SK-N-SH treated with all-trans-retinoic acid at 6 μM for 48 hours (cell line): ENCODE results near the gene PTPRG.

Experiments
- ARNTL ChIP-seq: fragments of 450-650 bp; formaldehyde crosslinking; IDR thresholded peaks from 2 replicates; pipeline ENCODE4 v1.5.0; 2020; ENCODE audit warnings: low read depth, mild to moderate bottlenecking, moderate library complexity, borderline replicate concordance
- CSRNP3 ChIP-seq: fragments of 250-450 bp; sonication (Bioruptor Pico); IDR thresholded peaks from 2 replicates; pipeline ENCODE4 v1.5.1; 2021; ENCODE audit warnings: mild to moderate bottlenecking, moderate library complexity
- ESRRG ChIP-seq: fragments of 250-450 bp; sonication (Bioruptor Pico); IDR thresholded peaks from 2 replicates; pipeline ENCODE4 v1.6.1; 2021; ENCODE audit warnings: mild to moderate bottlenecking
- GLIS3 ChIP-seq: fragments of 250-450 bp; sonication (Bioruptor Pico); IDR thresholded peaks from 2 replicates; pipeline ENCODE4 v1.5.0; 2020; ENCODE audit warnings: mild to moderate bottlenecking, moderate library complexity
- OSR1 ChIP-seq: fragments of 250-450 bp; sonication (Bioruptor Pico); IDR thresholded peaks from 2 replicates; pipeline ENCODE4 v1.8.0; 2022; ENCODE audit warnings: moderate library complexity, mild to moderate bottlenecking, inconsistent platforms
- PATZ1 ChIP-seq: fragments of 250-450 bp; sonication (Bioruptor Pico); IDR thresholded peaks from 2 replicates; pipeline ENCODE4 v1.8.0; 2020; ENCODE audit warnings: mild to moderate bottlenecking, moderate library complexity, borderline replicate concordance
- SNAI2 ChIP-seq: fragments of 250-450 bp; sonication (Bioruptor Pico); IDR thresholded peaks from 2 replicates; pipeline ENCODE4 v1.5.0; 2020; ENCODE audit warnings: mild to moderate bottlenecking, moderate library complexity
- TOX ChIP-seq: fragments of 250-450 bp; sonication (Bioruptor Pico); IDR thresholded peaks from 2 replicates; pipeline ENCODE4 v1.8.0; 2021; ENCODE audit warnings: mild to moderate bottlenecking, moderate library complexity, borderline replicate concordance
- TSHZ2 ChIP-seq: fragments of 250-450 bp; sonication (Bioruptor Pico); IDR thresholded peaks from 2 replicates; pipeline ENCODE4 v1.5.0; 2020; ENCODE audit warnings: mild to moderate bottlenecking, moderate library complexity
- ZNF70 ChIP-seq: fragments of 450-650 bp; formaldehyde crosslinking; IDR thresholded peaks from 2 replicates; pipeline ENCODE4 v1.5.0; 2020; ENCODE audit warnings: mild to moderate bottlenecking, moderate library complexity

- no peak for TF ChIP-seq TOX (CRISPR knock-in tag)
- no peak for TF ChIP-seq CSRNP3 (CRISPR knock-in tag)
- TF ChIP-seq GLIS3 (CRISPR knock-in tag): no peak
- TF ChIP-seq OSR1 (CRISPR knock-in tag): no peak
- no peak for TF ChIP-seq PATZ1 (CRISPR knock-in tag)
- TF ChIP-seq ARNTL: no peak
- TF ChIP-seq TSHZ2: no peak
- TF ChIP-seq ZNF70: no peak
- TF ChIP-seq SNAI2 (CRISPR knock-in tag): no peak
- no peak for TF ChIP-seq ESRRG (CRISPR knock-in tag)
Measured at GRCh38 chr3:62225051-62225450, 663.7 kb downstream of the PTPRG start.
